ENCODE results near the gene ZNF627.
"Not testable (repeated sequence)": the region's sequence is repeated elsewhere in the genome, so short reads cannot be mapped to it uniquely, and the experiment has no call there.

The ZNF627 gene

GRCh38 chr19:11574689-11575088 lies 22.6 kb upstream of the ZNF627 start:
- no peak for DNase-seq (ENCODE audit: low spot score)

GRCh38 chr19:11576227-11576626 lies 21.1 kb upstream of the ZNF627 start:
- DNase-seq (ENCODE audit: low spot score): no peak

- no peak for DNase-seq (ENCODE audit: low spot score)
Measured at GRCh38 chr19:11577451-11578257, 19.6 kb upstream of the ZNF627 start, which contains the start of gene ACP5. TSS of gene ACP5 (minus strand) at chr19:11577645. CDS start at chr19:11577317, 328 bp downstream.

GRCh38 chr19:11578258-11579142 lies 18.8 kb upstream of the ZNF627 start:
- DNase-seq (ENCODE audit: low spot score): peak; percentile 60

GRCh38 chr19:11580116-11580515 lies 17.2 kb upstream of the ZNF627 start:
- DNase-seq (ENCODE audit: low spot score): no peak

GRCh38 chr19:11581740-11582139 lies 15.5 kb upstream of the ZNF627 start:
- peak; percentile 68 for DNase-seq (ENCODE audit: low spot score)

- no peak for DNase-seq (ENCODE audit: low spot score)
Measured at GRCh38 chr19:11586331-11586730, 11.0 kb upstream of the ZNF627 start.

- peak; percentile 84 for DNase-seq (ENCODE audit: low spot score)
Measured at GRCh38 chr19:11587302-11587974, 9.8 kb upstream of the ZNF627 start.

- DNase-seq (ENCODE audit: low spot score): no peak
Measured at GRCh38 chr19:11587975-11588631, 9.2 kb upstream of the ZNF627 start.

GRCh38 chr19:11594084-11594483 lies 3.2 kb upstream of the ZNF627 start:
- DNase-seq (ENCODE audit: low spot score): no peak

- no peak for DNase-seq (ENCODE audit: low spot score)
Measured at GRCh38 chr19:11596156-11596555, 1.1 kb upstream of the ZNF627 start.

- DNase-seq (ENCODE audit: low spot score): no peak
Measured at GRCh38 chr19:11598103-11598483, 810 bp downstream of the ZNF627 start.

GRCh38 chr19:11598746-11599145 lies 1.5 kb downstream of the ZNF627 start:
- DNase-seq (ENCODE audit: low spot score): no peak

GRCh38 chr19:11599704-11600103 lies 2.4 kb downstream of the ZNF627 start:
- not testable (repeated sequence) for DNase-seq (ENCODE audit: low spot score)

GRCh38 chr19:11606484-11606883 lies 9.2 kb downstream of the ZNF627 start:
- DNase-seq (ENCODE audit: low spot score): no peak

GRCh38 chr19:11611730-11612129 lies 14.4 kb downstream of the ZNF627 start:
- no peak for DNase-seq (ENCODE audit: low spot score)

GRCh38 chr19:11612816-11613511 lies 15.7 kb downstream of the ZNF627 start:
- no peak for DNase-seq (ENCODE audit: low spot score)

GRCh38 chr19:11617180-11618062 lies 20.1 kb downstream of the ZNF627 start:
- DNase-seq (ENCODE audit: low spot score): no peak

- DNase-seq (ENCODE audit: low spot score): no peak
Measured at GRCh38 chr19:11620553-11620952, 23.3 kb downstream of the ZNF627 start.

- DNase-seq (ENCODE audit: low spot score): not testable (repeated sequence)
Measured at GRCh38 chr19:11622401-11622800, 25.1 kb downstream of the ZNF627 start.

All from germinal center (tissue), 1 donor.